GM23338 (cell line): ENCODE data around the gene PPP1R7. TPM values are rescaled to one million over a fixed set of nuclear protein-coding genes. Genes with fewer than 3 reads are reported as not detected.

Experiments
- ATAC-seq: fragments of 200-7000 bp; cut with Tn5 transposase; 3 replicates; pipeline ENCODE4 v1.9.1; 2020
- DNase-seq: peaks from one replicate; pipeline ENCODE4 v3.0.0-alpha.2; 2015; ENCODE audit warnings: low spot score
- H2AFZ ChIP-seq: fragments of 200-600 bp; sonication (generic); 2 replicates; pipeline ENCODE4 v1.8.0; 2016; ENCODE audit warnings: antibody characterized with exemption, mild to moderate bottlenecking, moderate library complexity
- H3F3A ChIP-seq: fragments of 200-600 bp; sonication (generic); replicated peaks from 2 replicates; pipeline ENCODE4 v1.8.0; 2017; ENCODE audit warnings: antibody characterized with exemption, mixed run types, low read depth
- H3K27ac ChIP-seq: fragments of 200-600 bp; sonication (generic); 2 replicates; pipeline ENCODE4 v1.6.1; 2016; ENCODE audit warnings: low read depth
- H3K27me3 ChIP-seq: fragments of 200-600 bp; sonication (generic); 2 replicates; pipeline ENCODE4 v1.8.0; 2016; ENCODE audit warnings: mild to moderate bottlenecking, mixed run types, moderate library complexity; ENCODE audit not compliant: insufficient read depth
- H3K36me3 ChIP-seq: fragments of 200-600 bp; sonication (generic); 2 replicates; pipeline ENCODE4 v1.8.0; 2016; ENCODE audit warnings: mild to moderate bottlenecking; ENCODE audit not compliant: insufficient read depth
- H3K4me1 ChIP-seq: fragments of 200-600 bp; sonication (generic); 2 replicates; pipeline ENCODE4 v1.8.0; 2016; ENCODE audit warnings: mild to moderate bottlenecking, moderate library complexity; ENCODE audit not compliant: insufficient read depth
- H3K4me2 ChIP-seq: fragments of 200-600 bp; sonication (generic); 2 replicates; pipeline ENCODE4 v1.7.1; 2017; ENCODE audit warnings: mixed run types
- H3K4me3 ChIP-seq: fragments of 200-600 bp; sonication (generic); 2 replicates; pipeline ENCODE4 v1.6.1; 2016; ENCODE audit warnings: mixed run types
- H3K79me2 ChIP-seq: fragments of 200-600 bp; sonication (generic); replicated peaks from 2 replicates; pipeline ENCODE4 v1.8.0; 2017; ENCODE audit warnings: mild to moderate bottlenecking; ENCODE audit not compliant: insufficient read depth
- H3K9me2 ChIP-seq: fragments of 200-600 bp; sonication (generic); 2 replicates; pipeline ENCODE4 v1.8.0; 2017; ENCODE audit not compliant: insufficient read depth
- H4K20me1 ChIP-seq: fragments of 200-600 bp; sonication (generic); replicated peaks from 2 replicates; pipeline ENCODE4 v1.8.0; 2017; ENCODE audit warnings: mild to moderate bottlenecking; ENCODE audit not compliant: insufficient read depth
- H3K27ac Mint-ChIP-seq: 2 replicates; pipeline ENCODE4 v1.8.0; 2020; ENCODE audit warnings: inconsistent platforms, mild to moderate bottlenecking, moderate library complexity, mixed read lengths
- H3K27me3 Mint-ChIP-seq: 3 replicates; pipeline ENCODE4 v1.8.0; 2022; ENCODE audit warnings: low read depth, mild to moderate bottlenecking, moderate library complexity, mixed read lengths, inconsistent platforms; ENCODE audit not compliant: insufficient read depth, poor library complexity
- H3K36me3 Mint-ChIP-seq: 3 replicates; pipeline ENCODE4 v1.8.0; 2021; ENCODE audit warnings: low read depth, mild to moderate bottlenecking, inconsistent platforms, moderate library complexity, mixed read lengths
- H3K4me1 Mint-ChIP-seq: 3 replicates; pipeline ENCODE4 v1.8.0; 2020; ENCODE audit warnings: mild to moderate bottlenecking, inconsistent platforms, mixed read lengths
- H3K4me3 Mint-ChIP-seq: 3 replicates; pipeline ENCODE4 v1.8.0; 2021; ENCODE audit warnings: moderate library complexity, mild to moderate bottlenecking, inconsistent platforms, mixed read lengths
- H3K9me3 Mint-ChIP-seq: 3 replicates; pipeline ENCODE4 v1.8.0; 2020; ENCODE audit warnings: moderate library complexity, mild to moderate bottlenecking, inconsistent platforms, mixed read lengths
- JUNB ChIP-seq: IDR thresholded peaks from one replicate; pipeline ENCODE4 v1.6.1; 2016; ENCODE audit warnings: antibody characterized with exemption; ENCODE audit not compliant: unreplicated experiment
- NANOG ChIP-seq: IDR thresholded peaks from 2 replicates; pipeline ENCODE4 v1.6.1; 2016; ENCODE audit warnings: antibody characterized with exemption, borderline replicate concordance
- polyA plus RNA-seq: library from polyadenylated mRNA; unstranded; fragments of >200 nt; fragmentation: Nextera tagmentation; extraction: Ambion mirVana; gene quantifications from 2 replicates; pipeline ENCODE4 v1.2.1, GENCODE V29; 2016
- total RNA-seq: library from RNA; depleted of rRNA; stranded (reverse); fragments of >200 nt; shearing (Covaris generic); gene quantifications from 2 replicates; pipeline ENCODE4 v1.2.3, GENCODE V29; 2014
- TF ChIP-seq, protein P1 (sequence below): fragments of 250-450 bp; sonication (Bioruptor Pico); IDR thresholded peaks from 2 replicates; pipeline ENCODE4 v1.5.0; 2020; ENCODE audit warnings: mild to moderate bottlenecking, moderate library complexity
- TF ChIP-seq, protein P2 (sequence below): IDR thresholded peaks from one replicate; pipeline ENCODE4 v1.6.1; 2018; ENCODE audit warnings: antibody characterized with exemption; ENCODE audit not compliant: unreplicated experiment

The PPP1R7 gene
- total and polyA plus RNA-seq, 2 experiments from 2014 or later, result 48.2 to 94.3 TPM

DNA sequence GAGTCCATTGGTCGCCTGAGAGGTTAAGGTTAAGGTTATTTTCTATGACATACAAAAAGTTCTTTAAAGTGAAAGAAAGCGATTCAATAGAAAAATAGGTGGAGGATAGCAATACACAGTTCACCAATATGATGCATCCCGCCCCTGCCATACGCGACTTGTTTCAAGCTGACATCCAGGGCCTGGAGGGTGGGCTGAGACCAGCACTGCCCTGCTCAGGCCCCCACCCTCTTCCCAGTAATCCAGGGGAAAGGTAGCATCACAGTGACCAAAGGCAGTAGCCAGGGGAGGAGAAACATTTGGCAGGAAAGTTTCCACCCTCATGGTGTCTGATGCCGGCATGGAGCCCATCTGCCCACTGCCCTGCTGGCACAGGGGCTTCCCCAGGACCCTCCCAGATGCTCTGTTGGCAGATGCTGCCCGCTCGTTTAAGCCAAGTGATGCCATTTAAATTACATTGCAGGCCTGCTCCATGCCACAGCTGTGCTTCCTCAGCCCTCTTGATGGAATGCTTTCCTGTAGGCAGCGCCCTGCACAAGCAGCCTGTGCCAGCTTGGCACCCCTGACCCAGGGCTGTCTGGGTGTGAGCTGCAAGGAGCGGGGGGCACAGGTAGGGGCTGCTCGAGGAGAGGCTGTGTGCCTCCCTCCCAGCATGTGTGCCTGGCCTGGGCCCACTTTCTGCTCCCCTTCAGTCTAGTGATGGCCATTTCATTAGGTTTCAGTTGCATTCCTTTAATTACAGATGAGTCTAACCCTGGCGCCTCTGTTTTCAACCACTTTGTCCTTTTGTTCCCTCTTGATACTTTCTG lies 27.5 kb downstream of the PPP1R7 start (continued):
- TF ChIP-seq, protein P1, sequence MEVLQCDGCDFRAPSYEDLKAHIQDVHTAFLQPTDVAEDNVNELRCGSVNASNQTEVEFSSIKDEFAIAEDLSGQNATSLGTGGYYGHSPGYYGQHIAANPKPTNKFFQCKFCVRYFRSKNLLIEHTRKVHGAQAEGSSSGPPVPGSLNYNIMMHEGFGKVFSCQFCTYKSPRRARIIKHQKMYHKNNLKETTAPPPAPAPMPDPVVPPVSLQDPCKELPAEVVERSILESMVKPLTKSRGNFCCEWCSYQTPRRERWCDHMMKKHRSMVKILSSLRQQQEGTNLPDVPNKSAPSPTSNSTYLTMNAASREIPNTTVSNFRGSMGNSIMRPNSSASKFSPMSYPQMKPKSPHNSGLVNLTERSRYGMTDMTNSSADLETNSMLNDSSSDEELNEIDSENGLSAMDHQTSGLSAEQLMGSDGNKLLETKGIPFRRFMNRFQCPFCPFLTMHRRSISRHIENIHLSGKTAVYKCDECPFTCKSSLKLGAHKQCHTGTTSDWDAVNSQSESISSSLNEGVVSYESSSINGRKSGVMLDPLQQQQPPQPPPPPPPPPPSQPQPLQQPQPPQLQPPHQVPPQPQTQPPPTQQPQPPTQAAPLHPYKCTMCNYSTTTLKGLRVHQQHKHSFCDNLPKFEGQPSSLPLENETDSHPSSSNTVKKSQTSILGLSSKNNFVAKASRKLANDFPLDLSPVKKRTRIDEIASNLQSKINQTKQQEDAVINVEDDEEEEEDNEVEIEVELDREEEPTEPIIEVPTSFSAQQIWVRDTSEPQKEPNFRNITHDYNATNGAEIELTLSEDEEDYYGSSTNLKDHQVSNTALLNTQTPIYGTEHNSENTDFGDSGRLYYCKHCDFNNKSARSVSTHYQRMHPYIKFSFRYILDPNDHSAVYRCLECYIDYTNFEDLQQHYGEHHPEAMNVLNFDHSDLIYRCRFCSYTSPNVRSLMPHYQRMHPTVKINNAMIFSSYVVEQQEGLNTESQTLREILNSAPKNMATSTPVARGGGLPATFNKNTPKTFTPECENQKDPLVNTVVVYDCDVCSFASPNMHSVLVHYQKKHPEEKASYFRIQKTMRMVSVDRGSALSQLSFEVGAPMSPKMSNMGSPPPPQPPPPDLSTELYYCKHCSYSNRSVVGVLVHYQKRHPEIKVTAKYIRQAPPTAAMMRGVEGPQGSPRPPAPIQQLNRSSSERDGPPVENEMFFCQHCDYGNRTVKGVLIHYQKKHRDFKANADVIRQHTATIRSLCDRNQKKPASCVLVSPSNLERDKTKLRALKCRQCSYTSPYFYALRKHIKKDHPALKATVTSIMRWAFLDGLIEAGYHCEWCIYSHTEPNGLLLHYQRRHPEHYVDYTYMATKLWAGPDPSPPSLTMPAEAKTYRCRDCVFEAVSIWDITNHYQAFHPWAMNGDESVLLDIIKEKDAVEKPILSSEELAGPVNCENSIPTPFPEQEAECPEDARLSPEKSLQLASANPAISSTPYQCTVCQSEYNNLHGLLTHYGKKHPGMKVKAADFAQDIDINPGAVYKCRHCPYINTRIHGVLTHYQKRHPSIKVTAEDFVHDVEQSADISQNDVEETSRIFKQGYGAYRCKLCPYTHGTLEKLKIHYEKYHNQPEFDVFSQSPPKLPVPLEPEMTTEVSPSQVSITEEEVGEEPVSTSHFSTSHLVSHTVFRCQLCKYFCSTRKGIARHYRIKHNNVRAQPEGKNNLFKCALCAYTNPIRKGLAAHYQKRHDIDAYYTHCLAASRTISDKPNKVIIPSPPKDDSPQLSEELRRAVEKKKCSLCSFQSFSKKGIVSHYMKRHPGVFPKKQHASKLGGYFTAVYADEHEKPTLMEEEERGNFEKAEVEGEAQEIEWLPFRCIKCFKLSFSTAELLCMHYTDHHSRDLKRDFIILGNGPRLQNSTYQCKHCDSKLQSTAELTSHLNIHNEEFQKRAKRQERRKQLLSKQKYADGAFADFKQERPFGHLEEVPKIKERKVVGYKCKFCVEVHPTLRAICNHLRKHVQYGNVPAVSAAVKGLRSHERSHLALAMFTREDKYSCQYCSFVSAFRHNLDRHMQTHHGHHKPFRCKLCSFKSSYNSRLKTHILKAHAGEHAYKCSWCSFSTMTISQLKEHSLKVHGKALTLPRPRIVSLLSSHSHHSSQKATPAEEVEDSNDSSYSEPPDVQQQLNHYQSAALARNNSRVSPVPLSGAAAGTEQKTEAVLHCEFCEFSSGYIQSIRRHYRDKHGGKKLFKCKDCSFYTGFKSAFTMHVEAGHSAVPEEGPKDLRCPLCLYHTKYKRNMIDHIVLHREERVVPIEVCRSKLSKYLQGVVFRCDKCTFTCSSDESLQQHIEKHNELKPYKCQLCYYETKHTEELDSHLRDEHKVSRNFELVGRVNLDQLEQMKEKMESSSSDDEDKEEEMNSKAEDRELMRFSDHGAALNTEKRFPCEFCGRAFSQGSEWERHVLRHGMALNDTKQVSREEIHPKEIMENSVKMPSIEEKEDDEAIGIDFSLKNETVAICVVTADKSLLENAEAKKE (CRISPR knock-in tag), result no peak

DNA sequence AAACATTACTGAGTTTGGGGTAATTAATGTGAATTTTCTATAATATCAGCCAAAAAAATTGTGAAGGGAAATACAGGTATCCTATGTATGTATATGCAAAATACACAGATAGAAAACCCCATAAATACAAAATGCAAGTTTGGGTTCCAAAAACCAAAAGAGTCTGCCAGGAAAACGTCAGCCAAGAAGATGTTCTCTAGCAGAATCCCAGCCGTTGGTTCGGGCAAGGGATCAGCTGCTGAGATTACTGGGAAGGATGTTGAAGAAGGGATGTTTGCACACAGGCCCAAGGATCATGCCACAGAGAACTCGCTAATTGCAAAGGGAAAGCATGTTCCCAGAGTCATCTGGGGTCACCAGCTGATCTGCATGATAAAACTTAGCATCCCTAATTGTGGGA lies 28.7 kb downstream of the PPP1R7 start:
- no peaks in the 10 kb centered on the region for H4K20me1 ChIP-seq
- no peak overlapping the region for H3K27ac ChIP-seq
- no peak overlapping the region for H3K4me3 ChIP-seq
- H3K9me3 Mint-ChIP-seq, result no peaks in the 10 kb centered on the region
- H3K27me3 Mint-ChIP-seq, result peaks cover 5% of the 10 kb centered on the region
- DNase-seq (no peak), ATAC-seq (no peak)
- no peaks in the 10 kb centered on the region for H3K36me3 ChIP-seq
- peaks cover 13% of the 10 kb centered on the region; the same call in 2 of the 3 replicates for H3K4me1 Mint-ChIP-seq
- H3K79me2 ChIP-seq, result no peaks in the 10 kb centered on the region
- H3K4me2 ChIP-seq, result no peak overlapping the region
- no peak overlapping the region for H3K27ac Mint-ChIP-seq
- H3K36me3 Mint-ChIP-seq, result peaks cover 6% of the 10 kb centered on the region; the same call in 2 of the 3 replicates
- no peak overlapping the region for H3K4me3 Mint-ChIP-seq
- no peaks in the 10 kb centered on the region for H3K27me3 ChIP-seq
- H3K9me2 ChIP-seq, result no peaks in the 10 kb centered on the region
- H3K4me1 ChIP-seq, result no peaks in the 10 kb centered on the region
- no peaks in the 10 kb centered on the region for H3F3A ChIP-seq
- H2AFZ ChIP-seq, result no peak overlapping the region
- TF ChIP-seq, protein P1 (CRISPR knock-in tag), result no peak
- TF ChIP-seq, protein P2, sequence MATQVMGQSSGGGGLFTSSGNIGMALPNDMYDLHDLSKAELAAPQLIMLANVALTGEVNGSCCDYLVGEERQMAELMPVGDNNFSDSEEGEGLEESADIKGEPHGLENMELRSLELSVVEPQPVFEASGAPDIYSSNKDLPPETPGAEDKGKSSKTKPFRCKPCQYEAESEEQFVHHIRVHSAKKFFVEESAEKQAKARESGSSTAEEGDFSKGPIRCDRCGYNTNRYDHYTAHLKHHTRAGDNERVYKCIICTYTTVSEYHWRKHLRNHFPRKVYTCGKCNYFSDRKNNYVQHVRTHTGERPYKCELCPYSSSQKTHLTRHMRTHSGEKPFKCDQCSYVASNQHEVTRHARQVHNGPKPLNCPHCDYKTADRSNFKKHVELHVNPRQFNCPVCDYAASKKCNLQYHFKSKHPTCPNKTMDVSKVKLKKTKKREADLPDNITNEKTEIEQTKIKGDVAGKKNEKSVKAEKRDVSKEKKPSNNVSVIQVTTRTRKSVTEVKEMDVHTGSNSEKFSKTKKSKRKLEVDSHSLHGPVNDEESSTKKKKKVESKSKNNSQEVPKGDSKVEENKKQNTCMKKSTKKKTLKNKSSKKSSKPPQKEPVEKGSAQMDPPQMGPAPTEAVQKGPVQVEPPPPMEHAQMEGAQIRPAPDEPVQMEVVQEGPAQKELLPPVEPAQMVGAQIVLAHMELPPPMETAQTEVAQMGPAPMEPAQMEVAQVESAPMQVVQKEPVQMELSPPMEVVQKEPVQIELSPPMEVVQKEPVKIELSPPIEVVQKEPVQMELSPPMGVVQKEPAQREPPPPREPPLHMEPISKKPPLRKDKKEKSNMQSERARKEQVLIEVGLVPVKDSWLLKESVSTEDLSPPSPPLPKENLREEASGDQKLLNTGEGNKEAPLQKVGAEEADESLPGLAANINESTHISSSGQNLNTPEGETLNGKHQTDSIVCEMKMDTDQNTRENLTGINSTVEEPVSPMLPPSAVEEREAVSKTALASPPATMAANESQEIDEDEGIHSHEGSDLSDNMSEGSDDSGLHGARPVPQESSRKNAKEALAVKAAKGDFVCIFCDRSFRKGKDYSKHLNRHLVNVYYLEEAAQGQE, result no peak
- TF ChIP-seq JUNB (no peak), NANOG (no peak)
